ENCODE data around the gene ZNF771. TPM values are rescaled to one million over a fixed set of nuclear protein-coding genes. Genes with fewer than 3 reads are reported as not detected.

Gene ZNF771
- polyA plus RNA-seq, 1 of the 3 experiments (the other 2 are of a cell fraction): 20.4 TPM

DNA sequence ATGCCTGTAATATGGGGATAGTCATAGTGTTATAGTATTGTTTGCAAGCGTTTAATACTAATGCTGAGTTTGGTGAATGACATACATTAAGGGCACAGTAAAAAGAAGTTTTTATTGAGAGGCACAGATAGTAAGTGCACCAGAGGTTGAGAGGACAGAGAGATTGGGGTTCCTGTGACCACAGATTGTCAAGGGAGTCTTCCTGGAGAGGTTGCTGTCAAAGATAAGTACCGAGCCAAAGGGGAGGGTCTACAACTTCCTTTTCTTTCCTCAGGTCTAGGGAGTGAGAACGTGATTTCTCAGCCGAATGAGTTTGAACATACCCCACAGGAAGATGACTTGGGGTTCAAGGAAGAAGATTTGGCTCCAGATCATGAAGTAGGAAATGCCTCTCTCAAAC lies 10.3 kb upstream of the ZNF771 start:
- Histone ChIP-seq H3F3A (replicated peaks; ENCODE audit: insufficient read depth) (peaks cover 47% of the 10 kb centered on the region), H3K27me3 (ENCODE audit: insufficient read depth) (no peaks in the 10 kb centered on the region)

More for the DNA sequence above, 10.3 kb upstream of the ZNF771 start:
- Histone ChIP-seq H3K4me1 (ENCODE audit: control insufficient read depth in 1 of 2, insufficient read depth in 2 of 2, low read depth in 1 of 2, low read length in 1 of 2) (peaks cover 10 to 18% of the 10 kb centered on the region in 2 experiments; a peak in 2 of 4 replicates), H3K9me2 (no peaks in the 10 kb centered on the region), H2AFZ (ENCODE audit: low read depth) (no peak overlapping the region), H3K4me3 (ENCODE audit: low read depth in 2 of 2, low read length in 1 of 2) (no peak overlapping the region), H3K79me2 (ENCODE audit: insufficient read depth) (peaks cover 28% of the 10 kb centered on the region), H3K36me3 (replicated peaks in 1 of 2; ENCODE audit: control insufficient read depth in 1 of 2, insufficient read depth in 2 of 2, low read length in 1 of 2) (peaks cover 5 to 18% of the 10 kb centered on the region in 2 experiments), H4K20me1 (ENCODE audit: insufficient read depth) (no peaks in the 10 kb centered on the region), H3K4me2 (0 out of 2 replicates have a peak overlapping the region, but pooled peaks have one; percentile 82), H3K9me3 (no peaks in the 10 kb centered on the region), H3K9ac (no peak overlapping the region), H3K27ac (ENCODE audit: low read depth in 2 of 2, low read length in 1 of 2) (no peak overlapping the region)
- no peak for TF ChIP-seq EZH2phosphoT487 (IDR thresholded peaks at IDR 0.05; ENCODE audit: borderline replicate concordance, low read depth)
- no peak for TF ChIP-seq RFX5 (IDR thresholded peaks at IDR 0.05; ENCODE audit: low read length)
- no peak for TF ChIP-seq JUND (IDR thresholded peaks at IDR 0.05)
- TF ChIP-seq MAX (IDR thresholded peaks at IDR 0.05; ENCODE audit: low read depth): no peak
- TF ChIP-seq, protein P1, sequence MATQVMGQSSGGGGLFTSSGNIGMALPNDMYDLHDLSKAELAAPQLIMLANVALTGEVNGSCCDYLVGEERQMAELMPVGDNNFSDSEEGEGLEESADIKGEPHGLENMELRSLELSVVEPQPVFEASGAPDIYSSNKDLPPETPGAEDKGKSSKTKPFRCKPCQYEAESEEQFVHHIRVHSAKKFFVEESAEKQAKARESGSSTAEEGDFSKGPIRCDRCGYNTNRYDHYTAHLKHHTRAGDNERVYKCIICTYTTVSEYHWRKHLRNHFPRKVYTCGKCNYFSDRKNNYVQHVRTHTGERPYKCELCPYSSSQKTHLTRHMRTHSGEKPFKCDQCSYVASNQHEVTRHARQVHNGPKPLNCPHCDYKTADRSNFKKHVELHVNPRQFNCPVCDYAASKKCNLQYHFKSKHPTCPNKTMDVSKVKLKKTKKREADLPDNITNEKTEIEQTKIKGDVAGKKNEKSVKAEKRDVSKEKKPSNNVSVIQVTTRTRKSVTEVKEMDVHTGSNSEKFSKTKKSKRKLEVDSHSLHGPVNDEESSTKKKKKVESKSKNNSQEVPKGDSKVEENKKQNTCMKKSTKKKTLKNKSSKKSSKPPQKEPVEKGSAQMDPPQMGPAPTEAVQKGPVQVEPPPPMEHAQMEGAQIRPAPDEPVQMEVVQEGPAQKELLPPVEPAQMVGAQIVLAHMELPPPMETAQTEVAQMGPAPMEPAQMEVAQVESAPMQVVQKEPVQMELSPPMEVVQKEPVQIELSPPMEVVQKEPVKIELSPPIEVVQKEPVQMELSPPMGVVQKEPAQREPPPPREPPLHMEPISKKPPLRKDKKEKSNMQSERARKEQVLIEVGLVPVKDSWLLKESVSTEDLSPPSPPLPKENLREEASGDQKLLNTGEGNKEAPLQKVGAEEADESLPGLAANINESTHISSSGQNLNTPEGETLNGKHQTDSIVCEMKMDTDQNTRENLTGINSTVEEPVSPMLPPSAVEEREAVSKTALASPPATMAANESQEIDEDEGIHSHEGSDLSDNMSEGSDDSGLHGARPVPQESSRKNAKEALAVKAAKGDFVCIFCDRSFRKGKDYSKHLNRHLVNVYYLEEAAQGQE (IDR thresholded peaks at IDR 0.05; ENCODE audit: low read depth, low read length): no peak
- TF ChIP-seq FOXJ3 (CRISPR knock-in tag; IDR thresholded peaks at IDR 0.05): no peak
- no peak for TF ChIP-seq SIN3A (IDR thresholded peaks at IDR 0.05; ENCODE audit: borderline replicate concordance, low read depth, low read length)
- no peak for TF ChIP-seq FOSL2 (IDR thresholded peaks at IDR 0.05; ENCODE audit: borderline replicate concordance, low read depth)
- no peak for TF ChIP-seq CTCF (IDR thresholded peaks at IDR 0.05)
- TF ChIP-seq RCOR1 (IDR thresholded peaks at IDR 0.05; ENCODE audit: low read length): no peak
- no peak for TF ChIP-seq CHD2 (IDR thresholded peaks at IDR 0.05; ENCODE audit: low read length, partially characterized antibody)
- no peak for TF ChIP-seq TAF1 (IDR thresholded peaks at IDR 0.05; ENCODE audit: borderline replicate concordance, low read depth, low read length)
- TF ChIP-seq ZBTB33 (IDR thresholded peaks at IDR 0.05; ENCODE audit: borderline replicate concordance, low read depth): no peak
- no peak for TF ChIP-seq NFIC (IDR thresholded peaks at IDR 0.05; ENCODE audit: borderline replicate concordance)
- TF ChIP-seq IRF3 (IDR thresholded peaks at IDR 0.05; ENCODE audit: low read depth, low read length): no peak
- TF ChIP-seq RXRA (IDR thresholded peaks at IDR 0.05; ENCODE audit: borderline replicate concordance, low read depth): no peak
- POLR2A ChIA-PET: no interaction called here
- 93% methylated on average over 4 of the region's 4 CpGs for WGBS (ENCODE audit: low lambda C conversion rate)
- DNase-seq: no peak
- CTCF ChIA-PET: interaction anchor here (0.6 to 1.8 kb wide), 3 partner anchors 28 to 345 kb away, joined by 3 to 4 read pairs (median 3); partner anchors contain the start of gene DCTPP1
